ENCODE results near the gene TRPM3.

The TRPM3 gene

DNA sequence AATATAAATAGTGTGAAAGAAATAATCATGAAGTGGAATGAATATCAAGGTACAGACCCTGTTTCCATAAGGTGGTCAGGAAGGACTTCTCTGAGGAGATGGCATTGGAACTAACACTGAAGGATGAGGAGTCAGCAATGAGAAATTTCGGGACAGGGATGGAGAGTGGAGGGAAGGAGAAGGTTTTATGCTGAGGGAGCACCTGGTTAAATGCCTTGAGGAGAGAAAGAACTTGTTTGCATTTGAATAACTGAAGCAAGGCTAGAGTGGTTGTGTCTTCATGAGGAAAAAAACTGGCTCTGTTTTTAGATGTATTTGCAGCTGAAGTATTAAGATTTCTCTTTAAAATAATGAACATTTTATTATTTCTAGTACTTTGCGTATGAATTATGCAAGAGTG, 180.8 kb downstream of the TRPM3 start:
- ATAC-seq: no peak
- TF ChIP-seq ISL1 (CRISPR knock-in tag; IDR thresholded peaks at IDR 0.05) (no peak), ARNTL (CRISPR knock-in tag; IDR thresholded peaks at IDR 0.05; ENCODE audit: borderline replicate concordance, low read depth) (no peak), ZNF8 (CRISPR knock-in tag; IDR thresholded peaks at IDR 0.05) (no peak), TOX (CRISPR knock-in tag; IDR thresholded peaks at IDR 0.05; ENCODE audit: borderline replicate concordance) (no peak), ZFP3 (CRISPR knock-in tag; IDR thresholded peaks at IDR 0.05) (no peak), TCF4 (CRISPR knock-in tag; IDR thresholded peaks at IDR 0.05; ENCODE audit: borderline replicate concordance) (no peak), PPARA (CRISPR knock-in tag; IDR thresholded peaks at IDR 0.05; ENCODE audit: borderline replicate concordance) (no peak), SNAI2 (CRISPR knock-in tag; IDR thresholded peaks at IDR 0.05) (no peak), ZNF565 (CRISPR knock-in tag; conservative IDR thresholded peaks at IDR 0.05; ENCODE audit: low read depth) (no peak), BACH2 (CRISPR knock-in tag; IDR thresholded peaks at IDR 0.05; ENCODE audit: borderline replicate concordance) (no peak), RARB (CRISPR knock-in tag; IDR thresholded peaks at IDR 0.05) (no peak), ESRRG (CRISPR knock-in tag; IDR thresholded peaks at IDR 0.05) (no peak)
- TF ChIP-seq, protein P1, sequence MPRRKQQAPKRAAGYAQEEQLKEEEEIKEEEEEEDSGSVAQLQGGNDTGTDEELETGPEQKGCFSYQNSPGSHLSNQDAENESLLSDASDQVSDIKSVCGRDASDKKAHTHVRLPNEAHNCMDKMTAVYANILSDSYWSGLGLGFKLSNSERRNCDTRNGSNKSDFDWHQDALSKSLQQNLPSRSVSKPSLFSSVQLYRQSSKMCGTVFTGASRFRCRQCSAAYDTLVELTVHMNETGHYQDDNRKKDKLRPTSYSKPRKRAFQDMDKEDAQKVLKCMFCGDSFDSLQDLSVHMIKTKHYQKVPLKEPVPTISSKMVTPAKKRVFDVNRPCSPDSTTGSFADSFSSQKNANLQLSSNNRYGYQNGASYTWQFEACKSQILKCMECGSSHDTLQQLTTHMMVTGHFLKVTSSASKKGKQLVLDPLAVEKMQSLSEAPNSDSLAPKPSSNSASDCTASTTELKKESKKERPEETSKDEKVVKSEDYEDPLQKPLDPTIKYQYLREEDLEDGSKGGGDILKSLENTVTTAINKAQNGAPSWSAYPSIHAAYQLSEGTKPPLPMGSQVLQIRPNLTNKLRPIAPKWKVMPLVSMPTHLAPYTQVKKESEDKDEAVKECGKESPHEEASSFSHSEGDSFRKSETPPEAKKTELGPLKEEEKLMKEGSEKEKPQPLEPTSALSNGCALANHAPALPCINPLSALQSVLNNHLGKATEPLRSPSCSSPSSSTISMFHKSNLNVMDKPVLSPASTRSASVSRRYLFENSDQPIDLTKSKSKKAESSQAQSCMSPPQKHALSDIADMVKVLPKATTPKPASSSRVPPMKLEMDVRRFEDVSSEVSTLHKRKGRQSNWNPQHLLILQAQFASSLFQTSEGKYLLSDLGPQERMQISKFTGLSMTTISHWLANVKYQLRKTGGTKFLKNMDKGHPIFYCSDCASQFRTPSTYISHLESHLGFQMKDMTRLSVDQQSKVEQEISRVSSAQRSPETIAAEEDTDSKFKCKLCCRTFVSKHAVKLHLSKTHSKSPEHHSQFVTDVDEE (CRISPR knock-in tag; IDR thresholded peaks at IDR 0.05): no peak
- TF ChIP-seq, protein P2, sequence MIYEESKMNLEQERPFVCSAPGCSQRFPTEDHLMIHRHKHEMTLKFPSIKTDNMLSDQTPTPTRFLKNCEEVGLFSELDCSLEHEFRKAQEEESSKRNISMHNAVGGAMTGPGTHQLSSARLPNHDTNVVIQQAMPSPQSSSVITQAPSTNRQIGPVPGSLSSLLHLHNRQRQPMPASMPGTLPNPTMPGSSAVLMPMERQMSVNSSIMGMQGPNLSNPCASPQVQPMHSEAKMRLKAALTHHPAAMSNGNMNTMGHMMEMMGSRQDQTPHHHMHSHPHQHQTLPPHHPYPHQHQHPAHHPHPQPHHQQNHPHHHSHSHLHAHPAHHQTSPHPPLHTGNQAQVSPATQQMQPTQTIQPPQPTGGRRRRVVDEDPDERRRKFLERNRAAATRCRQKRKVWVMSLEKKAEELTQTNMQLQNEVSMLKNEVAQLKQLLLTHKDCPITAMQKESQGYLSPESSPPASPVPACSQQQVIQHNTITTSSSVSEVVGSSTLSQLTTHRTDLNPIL (CRISPR knock-in tag; IDR thresholded peaks at IDR 0.05; ENCODE audit: low read depth): no peak
- TF ChIP-seq, protein P3, sequence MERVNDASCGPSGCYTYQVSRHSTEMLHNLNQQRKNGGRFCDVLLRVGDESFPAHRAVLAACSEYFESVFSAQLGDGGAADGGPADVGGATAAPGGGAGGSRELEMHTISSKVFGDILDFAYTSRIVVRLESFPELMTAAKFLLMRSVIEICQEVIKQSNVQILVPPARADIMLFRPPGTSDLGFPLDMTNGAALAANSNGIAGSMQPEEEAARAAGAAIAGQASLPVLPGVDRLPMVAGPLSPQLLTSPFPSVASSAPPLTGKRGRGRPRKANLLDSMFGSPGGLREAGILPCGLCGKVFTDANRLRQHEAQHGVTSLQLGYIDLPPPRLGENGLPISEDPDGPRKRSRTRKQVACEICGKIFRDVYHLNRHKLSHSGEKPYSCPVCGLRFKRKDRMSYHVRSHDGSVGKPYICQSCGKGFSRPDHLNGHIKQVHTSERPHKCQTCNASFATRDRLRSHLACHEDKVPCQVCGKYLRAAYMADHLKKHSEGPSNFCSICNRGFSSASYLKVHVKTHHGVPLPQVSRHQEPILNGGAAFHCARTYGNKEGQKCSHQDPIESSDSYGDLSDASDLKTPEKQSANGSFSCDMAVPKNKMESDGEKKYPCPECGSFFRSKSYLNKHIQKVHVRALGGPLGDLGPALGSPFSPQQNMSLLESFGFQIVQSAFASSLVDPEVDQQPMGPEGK (CRISPR knock-in tag; IDR thresholded peaks at IDR 0.05; ENCODE audit: borderline replicate concordance): no peak
- TF ChIP-seq, protein P4, sequence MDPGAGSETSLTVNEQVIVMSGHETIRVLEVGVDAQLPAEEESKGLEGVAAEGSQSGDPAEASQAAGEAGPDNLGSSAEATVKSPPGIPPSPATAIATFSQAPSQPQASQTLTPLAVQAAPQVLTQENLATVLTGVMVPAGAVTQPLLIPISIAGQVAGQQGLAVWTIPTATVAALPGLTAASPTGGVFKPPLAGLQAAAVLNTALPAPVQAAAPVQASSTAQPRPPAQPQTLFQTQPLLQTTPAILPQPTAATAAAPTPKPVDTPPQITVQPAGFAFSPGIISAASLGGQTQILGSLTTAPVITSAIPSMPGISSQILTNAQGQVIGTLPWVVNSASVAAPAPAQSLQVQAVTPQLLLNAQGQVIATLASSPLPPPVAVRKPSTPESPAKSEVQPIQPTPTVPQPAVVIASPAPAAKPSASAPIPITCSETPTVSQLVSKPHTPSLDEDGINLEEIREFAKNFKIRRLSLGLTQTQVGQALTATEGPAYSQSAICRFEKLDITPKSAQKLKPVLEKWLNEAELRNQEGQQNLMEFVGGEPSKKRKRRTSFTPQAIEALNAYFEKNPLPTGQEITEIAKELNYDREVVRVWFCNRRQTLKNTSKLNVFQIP (CRISPR knock-in tag; IDR thresholded peaks at IDR 0.05; ENCODE audit: borderline replicate concordance, low read depth): no peak

DNA sequence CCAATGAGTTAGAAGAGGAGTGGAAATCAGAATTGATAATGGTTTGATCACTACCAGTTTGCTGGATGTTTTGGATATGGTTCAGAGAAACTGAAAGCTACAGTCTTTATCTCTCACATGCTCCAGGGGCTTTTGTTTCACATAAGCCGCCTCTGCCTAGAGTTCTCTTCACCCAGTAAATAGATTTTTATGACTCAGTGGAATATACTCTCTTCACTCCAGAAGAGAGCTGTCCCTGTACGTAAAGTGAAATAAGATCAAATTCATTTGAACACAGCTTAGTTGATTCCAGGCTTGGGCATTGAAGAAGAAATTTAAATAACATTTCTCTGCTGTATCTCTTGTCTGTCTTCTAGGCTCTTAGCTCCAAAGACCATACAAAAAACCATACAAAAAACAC, 184.9 kb downstream of the TRPM3 start:
- ATAC-seq: no peak
- TF ChIP-seq PPARA (CRISPR knock-in tag; IDR thresholded peaks at IDR 0.05; ENCODE audit: borderline replicate concordance): no peak

DNA sequence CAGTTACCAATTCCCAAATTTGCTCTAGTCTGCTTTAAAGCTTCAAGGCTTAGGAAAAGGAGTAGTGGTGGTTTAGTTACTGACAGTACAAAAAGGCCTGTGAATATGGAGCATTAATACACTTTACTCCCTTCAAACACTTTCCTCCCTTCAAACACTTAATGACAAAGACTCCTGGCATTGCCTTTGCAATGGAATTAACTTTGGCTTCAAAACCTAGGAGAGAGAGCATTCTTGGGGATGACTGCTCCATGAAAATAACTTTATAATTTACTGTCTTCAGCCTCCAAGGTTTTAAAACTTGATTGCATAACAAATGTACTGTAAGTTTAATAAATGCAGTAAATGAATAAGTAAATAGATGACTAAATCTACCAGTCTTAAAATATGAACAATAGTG, 185.6 kb downstream of the TRPM3 start:
- no peak for ATAC-seq
- TF ChIP-seq ARNTL (CRISPR knock-in tag; IDR thresholded peaks at IDR 0.05; ENCODE audit: borderline replicate concordance, low read depth) (no peak), ZFP3 (CRISPR knock-in tag; IDR thresholded peaks at IDR 0.05) (no peak), TOX (CRISPR knock-in tag; IDR thresholded peaks at IDR 0.05; ENCODE audit: borderline replicate concordance) (no peak), ZNF70 (CRISPR knock-in tag; IDR thresholded peaks at IDR 0.05) (no peak)
- TF ChIP-seq, protein P3 (CRISPR knock-in tag; IDR thresholded peaks at IDR 0.05; ENCODE audit: borderline replicate concordance): no peak

DNA sequence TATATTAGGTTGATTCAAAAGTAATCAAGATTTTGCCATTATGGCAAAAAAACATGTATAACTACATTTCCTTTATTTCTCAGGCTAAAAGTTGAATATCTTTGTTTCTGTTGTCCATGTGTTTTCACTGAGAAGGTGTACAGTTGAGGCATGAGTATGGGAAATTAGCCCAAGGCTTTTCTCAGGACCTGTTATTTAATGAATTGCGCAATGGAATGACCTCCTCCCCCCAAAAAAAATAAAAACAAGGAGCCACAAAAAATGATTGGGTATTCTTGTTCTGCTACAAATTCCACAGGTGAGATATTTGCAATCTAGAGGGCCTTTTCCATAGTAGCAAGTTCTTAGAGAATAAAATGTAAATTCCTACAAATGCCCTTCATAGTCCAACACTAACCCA, 186.8 kb downstream of the TRPM3 start:
- no peak for TF ChIP-seq ZNF8 (CRISPR knock-in tag; IDR thresholded peaks at IDR 0.05)
- TF ChIP-seq RARB (CRISPR knock-in tag; IDR thresholded peaks at IDR 0.05): no peak
- TF ChIP-seq, protein P4 (CRISPR knock-in tag; IDR thresholded peaks at IDR 0.05; ENCODE audit: borderline replicate concordance, low read depth): no peak
- TF ChIP-seq TCF4 (CRISPR knock-in tag; IDR thresholded peaks at IDR 0.05; ENCODE audit: borderline replicate concordance): no peak
- no peak for TF ChIP-seq PPARA (CRISPR knock-in tag; IDR thresholded peaks at IDR 0.05; ENCODE audit: borderline replicate concordance)
- no peak for TF ChIP-seq SNAI2 (CRISPR knock-in tag; IDR thresholded peaks at IDR 0.05)
- TF ChIP-seq ISL1 (CRISPR knock-in tag; IDR thresholded peaks at IDR 0.05): no peak
- no peak for ATAC-seq

Measured in SK-N-SH treated with all-trans-retinoic acid at 6 μM for 48 hours (cell line).